HepG2 (cell line): ENCODE results near the gene GYS1. TPM values are rescaled to one million over a fixed set of nuclear protein-coding genes. Genes with fewer than 3 reads are reported as not detected.
A peak's percentile ranks its signal among the peaks of the same experiment; 100 is the strongest.

Experiments used
- ATAC-seq: fragments of 200-7000 bp; cut with Tn5 transposase; 3 replicates; pipeline ENCODE4 v1.9.1; 2020; ENCODE audit warnings: mild to moderate bottlenecking, moderate library complexity
- BruUV-seq: library from RNA; stranded (reverse); fragments of 400-500 nt; replicated peaks from 2 replicates; lab custom pipeline; 2021; lab: Mats Ljungman, UMichigan
- CTCF ChIA-PET: fragments of 300-600 bp; formaldehyde crosslinking; extraction: SDS; loops from one replicate; lab custom pipeline; 2021; ENCODE audit warnings: low total read pairs, inconsistent platforms, low intra/inter-chr PET ratio; lab: Yijun Ruan, JAX
- POLR2A ChIA-PET: fragments of 350-600 bp; sonication (Branson Sonifier 250); formaldehyde crosslinking; loops from one replicate; lab custom pipeline; 2020; ENCODE audit warnings: antibody characterized with exemption, inconsistent platforms; lab: Yijun Ruan, JAX
- DNase-seq: peaks from one replicate; pipeline ENCODE4 v3.0.0-alpha.2; 2015; ENCODE audit warnings: low spot score
- FAIRE-seq: peaks from 3 replicates; lab custom pipeline; 2011; peaks lifted over from hg19 to GRCh38; lab: Jason Lieb, UNC
- H2AFZ ChIP-seq: one replicate; pipeline ENCODE4 v1.6.1; 2011; ENCODE audit warnings: low read length, inconsistent platforms
- H3K27ac ChIP-seq: fragments of 300-600 bp; 3 replicates; pipeline ENCODE4 v1.8.0; 2011; ENCODE audit warnings: mixed run types, mild to moderate bottlenecking, mixed read lengths, low read length, inconsistent platforms; ENCODE audit not compliant: insufficient read depth; ENCODE audit errors: extremely low read length
- H3K27me3 ChIP-seq, 2 experiments: fragments of 200-600 bp in 1 of 2; 2 replicates in 1 of 2; 3 replicates in 1 of 2; pipeline versions ENCODE4 v1.6.0 to v1.8.0; 2011; ENCODE audit warnings: low read length in 2 of 2, mild to moderate bottlenecking in 2 of 2, moderate library complexity in 2 of 2, inconsistent platforms in 1 of 2; ENCODE audit not compliant: insufficient read depth in 2 of 2, control insufficient read depth in 1 of 2
- H3K36me3 ChIP-seq, 2 experiments: fragments of 200-600 bp in 1 of 2; replicated peaks in 1 of 2; 2 replicates in 1 of 2; 3 replicates in 1 of 2; pipeline versions ENCODE4 v1.5.1 to v1.8.0; 2011; ENCODE audit warnings: low read length in 2 of 2, inconsistent platforms in 1 of 2; ENCODE audit not compliant: insufficient read depth in 2 of 2, control insufficient read depth in 1 of 2
- H3K4me1 ChIP-seq: 2 replicates; pipeline ENCODE4 v1.5.1; 2012; ENCODE audit warnings: low read length, inconsistent platforms; ENCODE audit not compliant: insufficient read depth
- H3K4me2 ChIP-seq: 2 replicates; pipeline ENCODE4 v1.6.0; 2011; ENCODE audit warnings: low read depth, low read length, inconsistent platforms
- H3K4me3 ChIP-seq, 3 experiments: fragments of 200-600 bp in 1 of 3; sonication (generic), shearing (Covaris generic) in 1 of 3; replicated peaks in 1 of 3; 2 replicates each; pipeline ENCODE4 v1.5.1; 2011 to 2016; ENCODE audit warnings: low read length in 3 of 3, inconsistent platforms in 2 of 3, low read depth in 2 of 3, mild to moderate bottlenecking in 2 of 3, control low read depth in 1 of 3, mixed read lengths in 1 of 3; ENCODE audit not compliant: insufficient read depth in 1 of 3
- H3K79me2 ChIP-seq: one replicate; pipeline ENCODE4 v1.6.1; 2011; ENCODE audit warnings: low read length, inconsistent platforms; ENCODE audit not compliant: insufficient read depth
- H3K9ac ChIP-seq: 2 replicates; pipeline ENCODE4 v1.6.0; 2011; ENCODE audit warnings: mild to moderate bottlenecking, low read depth, low read length, inconsistent platforms; ENCODE audit not compliant: insufficient read depth
- H3K9me3 ChIP-seq: 2 replicates; pipeline ENCODE4 v1.5.1; 2012; ENCODE audit warnings: mild to moderate bottlenecking, low read length
- H4K20me1 ChIP-seq: 2 replicates; pipeline ENCODE4 v1.6.0; 2011; ENCODE audit warnings: inconsistent platforms, mild to moderate bottlenecking, low read length, moderate library complexity; ENCODE audit not compliant: insufficient read depth
- AGO1 ChIP-seq: fragments of 200-400 bp; formaldehyde crosslinking; IDR thresholded peaks from 2 replicates; pipeline ENCODE4 v1.6.1; 2017; ENCODE audit warnings: mild to moderate bottlenecking, low read depth, low read length, moderate library complexity; ENCODE audit not compliant: poor library complexity, severe bottlenecking
- AGO2 ChIP-seq: fragments of 200-400 bp; formaldehyde crosslinking; optimal IDR thresholded peaks from 2 replicates; pipeline ENCODE3; 2017; ENCODE audit warnings: mild to moderate bottlenecking, low read depth, low read length, moderate library complexity
- ARID2 ChIP-seq: sonication (generic); formaldehyde crosslinking; IDR thresholded peaks from 2 replicates; pipeline ENCODE4 v1.8.1; 2022; ENCODE audit warnings: mild to moderate bottlenecking, missing genetic modification reagents, borderline replicate concordance
- KAT8 ChIP-seq: IDR thresholded peaks from 2 replicates; pipeline ENCODE4 v1.6.1; 2016; ENCODE audit warnings: missing genetic modification reagents, missing compliant biosample characterization
- MIER3 ChIP-seq: IDR thresholded peaks from 2 replicates; pipeline ENCODE4 v1.6.1; 2016; ENCODE audit warnings: missing compliant biosample characterization, borderline replicate concordance
- SETDB1 ChIP-seq: sonication (generic); formaldehyde crosslinking; IDR thresholded peaks from 2 replicates; pipeline ENCODE4 v1.5.1; 2020; ENCODE audit warnings: missing genetic modification reagents, mild to moderate bottlenecking, borderline replicate concordance
- ZSCAN9 ChIP-seq: IDR thresholded peaks from 2 replicates; pipeline ENCODE4 v1.6.1; 2016; ENCODE audit warnings: borderline replicate concordance
- WGBS: methylation state at CpG from one replicate; pipeline ENCODE4 v1.1.6; 2017; ENCODE audit warnings: low lambda C conversion rate; 5-methylcytosine and 5-hydroxymethylcytosine counted together
- in situ Hi-C: cut with HindIII; loops from 2 replicates; pipeline ENCODE4 v1.10.0; 2017; ENCODE audit warnings: low pct_unique_long_range_greater_than_20kb; ENCODE audit not compliant: extremely low pct_ligation_motif_present
- intact Hi-C: fragments of 100-400 bp; cut with micrococcal nuclease; formaldehyde crosslinking; loops from one replicate; pipeline ENCODE4 v1.10.0; 2022; ENCODE audit not compliant: unreplicated experiment
- polyA plus RNA-seq, 8 experiments: library from polyadenylated mRNA; depleted of rRNA in 3 of 8; stranded (reverse) in 7 of 8; unstranded in 1 of 8; fragments of >200 nt; fragmentation: Illumina TruSeq in 4 of 8; extraction: Trizol in 4 of 8; gene quantifications; 2 replicates each; pipeline versions ENCODE4 v1.2.1 to v1.2.3, GENCODE V29; 2011 to 2016; ENCODE audit warnings: low read depth in 4 of 8, missing spikeins in 1 of 8, mixed read lengths in 1 of 8; ENCODE audit not compliant: insufficient read depth in 1 of 8
- total RNA-seq, 5 experiments: library from RNA; depleted of rRNA; stranded (reverse); fragments of >200 nt; fragmentation: Illumina TruSeq; extraction: Trizol; gene quantifications; 2 replicates each; pipeline ENCODE4 v1.2.3, GENCODE V29; 2016; ENCODE audit warnings: low read depth in 1 of 5
- TF ChIP-seq, protein P1 (sequence below): sonication (generic); formaldehyde crosslinking; IDR thresholded peaks from 2 replicates; pipeline ENCODE4 v1.4.0; 2020; ENCODE audit warnings: missing genetic modification reagents
- TF ChIP-seq, protein P2 (sequence below): sonication (generic); formaldehyde crosslinking; IDR thresholded peaks from 2 replicates; pipeline ENCODE4 v1.4.0; 2020; ENCODE audit warnings: missing genetic modification reagents
- TF ChIP-seq, protein P3 (sequence below): sonication (generic); formaldehyde crosslinking; IDR thresholded peaks from 2 replicates; pipeline ENCODE4 v1.5.0; 2020; ENCODE audit warnings: mild to moderate bottlenecking, missing genetic modification reagents
- TF ChIP-seq, protein P4 (sequence below): sonication (generic); formaldehyde crosslinking; IDR thresholded peaks from 2 replicates; pipeline ENCODE4 v1.4.0; 2020; ENCODE audit warnings: missing genetic modification reagents, mild to moderate bottlenecking, borderline replicate concordance

The GYS1 gene
- total and polyA plus RNA-seq, 2 of the 13 experiments (the other 11 are each of a cell fraction or from before 2014, with no cell fraction given): 18.4 to 42.1 TPM

DNA sequence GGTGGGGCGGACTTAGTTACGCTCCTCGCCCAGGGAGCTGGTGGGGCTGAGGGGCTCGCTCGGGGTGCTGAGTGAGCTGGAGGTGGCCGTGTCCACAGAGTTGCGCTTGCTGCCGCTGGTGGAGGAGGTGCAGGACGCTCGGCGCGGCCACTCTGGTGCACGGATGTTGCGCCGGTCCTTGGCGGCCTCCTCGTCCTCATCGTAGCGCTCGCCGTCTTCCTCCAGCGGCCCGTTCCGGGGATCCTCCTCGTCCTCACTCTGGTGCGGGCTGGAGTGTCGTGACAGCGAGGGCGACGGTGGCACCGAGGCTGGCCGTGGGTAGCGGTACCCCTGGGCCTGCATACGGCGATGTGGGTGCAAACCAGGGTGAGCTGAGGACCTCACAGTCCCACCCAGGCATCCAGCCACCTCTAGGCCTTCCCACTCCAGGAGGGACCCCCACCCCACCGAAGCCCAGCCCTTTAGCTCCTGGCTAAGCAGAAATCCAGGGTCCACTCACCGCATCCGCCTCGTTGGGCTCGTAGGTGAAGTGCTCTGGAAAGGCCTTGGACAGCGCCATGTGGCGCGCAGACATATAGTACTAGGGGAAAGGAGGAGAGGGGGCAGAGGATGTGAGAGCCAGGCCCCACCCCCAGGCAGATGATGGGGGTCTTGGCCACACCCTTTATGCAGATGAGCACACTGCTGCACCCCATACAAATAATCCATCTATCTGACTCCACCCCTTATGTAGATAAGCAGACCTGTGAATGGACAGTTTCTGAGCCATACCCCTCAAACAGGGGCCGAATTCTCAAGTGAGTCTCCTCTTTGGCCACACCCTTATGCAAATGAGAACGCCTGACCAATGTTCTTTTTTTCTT, 23.6 kb downstream of the GYS1 start (continued):
- TF ChIP-seq AGO2: peak; percentile 61
- TF ChIP-seq, protein P1, sequence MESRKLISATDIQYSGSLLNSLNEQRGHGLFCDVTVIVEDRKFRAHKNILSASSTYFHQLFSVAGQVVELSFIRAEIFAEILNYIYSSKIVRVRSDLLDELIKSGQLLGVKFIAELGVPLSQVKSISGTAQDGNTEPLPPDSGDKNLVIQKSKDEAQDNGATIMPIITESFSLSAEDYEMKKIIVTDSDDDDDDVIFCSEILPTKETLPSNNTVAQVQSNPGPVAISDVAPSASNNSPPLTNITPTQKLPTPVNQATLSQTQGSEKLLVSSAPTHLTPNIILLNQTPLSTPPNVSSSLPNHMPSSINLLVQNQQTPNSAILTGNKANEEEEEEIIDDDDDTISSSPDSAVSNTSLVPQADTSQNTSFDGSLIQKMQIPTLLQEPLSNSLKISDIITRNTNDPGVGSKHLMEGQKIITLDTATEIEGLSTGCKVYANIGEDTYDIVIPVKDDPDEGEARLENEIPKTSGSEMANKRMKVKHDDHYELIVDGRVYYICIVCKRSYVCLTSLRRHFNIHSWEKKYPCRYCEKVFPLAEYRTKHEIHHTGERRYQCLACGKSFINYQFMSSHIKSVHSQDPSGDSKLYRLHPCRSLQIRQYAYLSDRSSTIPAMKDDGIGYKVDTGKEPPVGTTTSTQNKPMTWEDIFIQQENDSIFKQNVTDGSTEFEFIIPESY (CRISPR knock-in tag): peak; percentile 6; the same call in 1 of the 2 replicates
- TF ChIP-seq, protein P2, sequence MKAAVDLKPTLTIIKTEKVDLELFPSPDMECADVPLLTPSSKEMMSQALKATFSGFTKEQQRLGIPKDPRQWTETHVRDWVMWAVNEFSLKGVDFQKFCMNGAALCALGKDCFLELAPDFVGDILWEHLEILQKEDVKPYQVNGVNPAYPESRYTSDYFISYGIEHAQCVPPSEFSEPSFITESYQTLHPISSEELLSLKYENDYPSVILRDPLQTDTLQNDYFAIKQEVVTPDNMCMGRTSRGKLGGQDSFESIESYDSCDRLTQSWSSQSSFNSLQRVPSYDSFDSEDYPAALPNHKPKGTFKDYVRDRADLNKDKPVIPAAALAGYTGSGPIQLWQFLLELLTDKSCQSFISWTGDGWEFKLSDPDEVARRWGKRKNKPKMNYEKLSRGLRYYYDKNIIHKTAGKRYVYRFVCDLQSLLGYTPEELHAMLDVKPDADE (CRISPR knock-in tag): no peak
- TF ChIP-seq, all 625 proteins: peak for 6

DNA sequence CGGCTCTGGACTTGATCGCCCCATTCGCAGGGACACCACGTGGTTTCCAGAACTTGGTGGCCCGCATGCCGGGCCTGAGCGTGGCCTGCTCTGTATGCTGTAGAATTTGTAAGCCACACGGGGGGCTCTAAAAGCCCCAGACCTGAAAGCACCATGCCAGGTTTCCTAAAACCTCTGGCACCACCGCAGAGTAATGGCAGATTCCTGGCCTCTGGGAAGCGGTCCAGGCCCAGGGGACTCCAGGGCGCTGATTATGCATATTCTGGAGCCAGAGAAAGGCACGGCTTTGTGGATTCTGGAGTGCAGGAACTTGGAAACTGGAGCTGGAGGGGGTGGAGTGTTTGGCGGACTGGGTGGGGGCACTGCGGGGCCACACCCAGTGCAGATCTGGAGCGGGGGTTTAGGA, 24.3 kb downstream of the GYS1 start:
- H3K27me3 ChIP-seq: no peaks in the 10 kb centered on the region; a peak in 1 of 5 replicates
- ATAC-seq (peak; percentile 1), DNase-seq (no peak), FAIRE-seq (no peak)
- BruUV-seq: no TSS peak
- no peaks in the 10 kb centered on the region for H3K9me3 ChIP-seq
- H2AFZ ChIP-seq: no peak overlapping the region
- ChIA-PET CTCF (no interaction called here), POLR2A (interaction anchor here (1.0 to 5.6 kb wide), 7 partner anchors 9 to 181 kb away, joined by 4 to 153 read pairs (median 12); partner anchors contain the start of genes BAX, DHDH, GYS1 and PPP1R15A)
- peaks cover 25% of the 10 kb centered on the region for H3K79me2 ChIP-seq
- H3K4me1 ChIP-seq: peaks cover 24% of the 10 kb centered on the region
- H3K36me3 ChIP-seq: peaks cover 5 to 28% of the 10 kb centered on the region in 2 experiments
- no peak overlapping the region for H3K9ac ChIP-seq
- H3K27ac ChIP-seq: peak overlapping the region; percentile 86
- H3K4me3 ChIP-seq: no peak overlapping the region
- 100% methylated on average over 4 of the region's 15 CpGs for WGBS
- intact Hi-C loops: loop anchor here (1.0 to 10.0 kb wide), 3 partner anchors 23 to 184 kb away; partner anchors contain the start of gene PPP1R15A
- H4K20me1 ChIP-seq: peaks cover 33% of the 10 kb centered on the region
- in situ Hi-C loops: no loop called here
- H3K4me2 ChIP-seq: no peak overlapping the region
- TF ChIP-seq MIER3 (CRISPR knock-in tag) (no peak), SETDB1 (CRISPR knock-in tag) (no peak), KAT8 (no peak), ZSCAN9 (CRISPR knock-in tag) (no peak), AGO1 (peak; percentile 95), ARID2 (CRISPR knock-in tag) (no peak)
- TF ChIP-seq, protein P1 (CRISPR knock-in tag): no peak
- TF ChIP-seq, protein P3, sequence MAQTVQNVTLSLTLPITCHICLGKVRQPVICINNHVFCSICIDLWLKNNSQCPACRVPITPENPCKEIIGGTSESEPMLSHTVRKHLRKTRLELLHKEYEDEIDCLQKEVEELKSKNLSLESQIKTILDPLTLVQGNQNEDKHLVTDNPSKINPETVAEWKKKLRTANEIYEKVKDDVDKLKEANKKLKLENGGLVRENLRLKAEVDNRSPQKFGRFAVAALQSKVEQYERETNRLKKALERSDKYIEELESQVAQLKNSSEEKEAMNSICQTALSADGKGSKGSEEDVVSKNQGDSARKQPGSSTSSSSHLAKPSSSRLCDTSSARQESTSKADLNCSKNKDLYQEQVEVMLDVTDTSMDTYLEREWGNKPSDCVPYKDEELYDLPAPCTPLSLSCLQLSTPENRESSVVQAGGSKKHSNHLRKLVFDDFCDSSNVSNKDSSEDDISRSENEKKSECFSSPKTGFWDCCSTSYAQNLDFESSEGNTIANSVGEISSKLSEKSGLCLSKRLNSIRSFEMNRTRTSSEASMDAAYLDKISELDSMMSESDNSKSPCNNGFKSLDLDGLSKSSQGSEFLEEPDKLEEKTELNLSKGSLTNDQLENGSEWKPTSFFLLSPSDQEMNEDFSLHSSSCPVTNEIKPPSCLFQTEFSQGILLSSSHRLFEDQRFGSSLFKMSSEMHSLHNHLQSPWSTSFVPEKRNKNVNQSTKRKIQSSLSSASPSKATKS (CRISPR knock-in tag): no peak
- TF ChIP-seq, protein P4, sequence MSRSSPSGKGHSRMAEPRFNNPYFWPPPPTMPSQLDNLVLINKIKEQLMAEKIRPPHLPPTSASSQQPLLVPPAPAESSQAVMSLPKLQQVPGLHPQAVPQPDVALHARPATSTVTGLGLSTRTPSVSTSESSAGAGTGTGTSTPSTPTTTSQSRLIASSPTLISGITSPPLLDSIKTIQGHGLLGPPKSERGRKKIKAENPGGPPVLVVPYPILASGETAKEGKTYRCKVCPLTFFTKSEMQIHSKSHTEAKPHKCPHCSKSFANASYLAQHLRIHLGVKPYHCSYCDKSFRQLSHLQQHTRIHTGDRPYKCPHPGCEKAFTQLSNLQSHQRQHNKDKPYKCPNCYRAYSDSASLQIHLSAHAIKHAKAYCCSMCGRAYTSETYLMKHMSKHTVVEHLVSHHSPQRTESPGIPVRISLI (CRISPR knock-in tag): no peak
